HCT116 (cell line): ENCODE data around the gene RAD18.

Experiments used
- EGR1 ChIP-seq: IDR thresholded peaks from 2 replicates; pipeline ENCODE4 v1.6.1; 2012; ENCODE audit warnings: low read depth
- EZH2 ChIP-seq: fragments of 200-600 bp; sonication (generic); IDR thresholded peaks from 2 replicates; pipeline ENCODE4 v1.6.1; 2017; ENCODE audit warnings: antibody characterized with exemption, mixed run types
- EZH2phosphoT487 ChIP-seq: fragments of 200-600 bp; IDR thresholded peaks from 2 replicates; pipeline ENCODE4 v1.6.1; 2018; ENCODE audit warnings: antibody characterized with exemption, borderline replicate concordance
- JUND ChIP-seq: IDR thresholded peaks from 2 replicates; pipeline ENCODE4 v1.6.1; 2012
- MAX ChIP-seq: IDR thresholded peaks from 2 replicates; pipeline ENCODE4 v1.6.1; 2012
- POLR2A ChIP-seq: IDR thresholded peaks from 2 replicates; pipeline ENCODE4 v1.7.0; 2011; ENCODE audit warnings: borderline replicate concordance; ENCODE audit not compliant: insufficient read depth, insufficient read length; ENCODE audit errors: extremely low read depth
- POLR2AphosphoS5 ChIP-seq: IDR thresholded peaks from 2 replicates; pipeline ENCODE4 v1.6.1; 2011; ENCODE audit warnings: mild to moderate bottlenecking, low read depth, low read length, moderate library complexity
- RAD21 ChIP-seq: IDR thresholded peaks from 2 replicates; pipeline ENCODE4 v1.6.1; 2012; ENCODE audit warnings: low read depth, mild to moderate bottlenecking
- REST ChIP-seq: IDR thresholded peaks from 2 replicates; pipeline ENCODE4 v1.6.1; 2012; ENCODE audit warnings: low read depth
- SP1 ChIP-seq: IDR thresholded peaks from 2 replicates; pipeline ENCODE4 v1.6.1; 2012; ENCODE audit warnings: low read depth
- ZFX ChIP-seq: fragments of 450-650 bp; IDR thresholded peaks from 2 replicates; pipeline ENCODE4 v1.6.1; 2017
- ZNF274 ChIP-seq: fragments of 200-500 bp; sonication (Bioruptor generic); IDR thresholded peaks from 2 replicates; pipeline ENCODE4 v1.6.1; 2014; ENCODE audit warnings: mild to moderate bottlenecking, low read depth, low read length, inconsistent platforms
- TF ChIP-seq, protein P1 (sequence below), 3 experiments: fragments of 200-600 bp in 1 of 3; sonication (generic) in 1 of 3; IDR thresholded peaks in 2 of 3; conservative IDR thresholded peaks in 1 of 3; 2 replicates each; pipeline ENCODE4 v1.5.1; 2012 to 2017; ENCODE audit warnings: low read depth in 2 of 3, low read length in 2 of 3, antibody characterized with exemption in 1 of 3, borderline replicate concordance in 1 of 3, control low read depth in 1 of 3, mild to moderate bottlenecking in 1 of 3, mixed read lengths in 1 of 3, mixed run types in 1 of 3, moderate library complexity in 1 of 3; ENCODE audit not compliant: insufficient read depth in 1 of 3

- TF ChIP-seq SP1 (no peak), POLR2AphosphoS5 (no peak), EZH2 (no peak), POLR2A (no peak), RAD21 (no peak), REST (no peak), EGR1 (no peak), MAX (no peak), ZFX (no peak), ZNF274 (no peak), EZH2phosphoT487 (no peak), JUND (no peak)
- TF ChIP-seq, protein P1, sequence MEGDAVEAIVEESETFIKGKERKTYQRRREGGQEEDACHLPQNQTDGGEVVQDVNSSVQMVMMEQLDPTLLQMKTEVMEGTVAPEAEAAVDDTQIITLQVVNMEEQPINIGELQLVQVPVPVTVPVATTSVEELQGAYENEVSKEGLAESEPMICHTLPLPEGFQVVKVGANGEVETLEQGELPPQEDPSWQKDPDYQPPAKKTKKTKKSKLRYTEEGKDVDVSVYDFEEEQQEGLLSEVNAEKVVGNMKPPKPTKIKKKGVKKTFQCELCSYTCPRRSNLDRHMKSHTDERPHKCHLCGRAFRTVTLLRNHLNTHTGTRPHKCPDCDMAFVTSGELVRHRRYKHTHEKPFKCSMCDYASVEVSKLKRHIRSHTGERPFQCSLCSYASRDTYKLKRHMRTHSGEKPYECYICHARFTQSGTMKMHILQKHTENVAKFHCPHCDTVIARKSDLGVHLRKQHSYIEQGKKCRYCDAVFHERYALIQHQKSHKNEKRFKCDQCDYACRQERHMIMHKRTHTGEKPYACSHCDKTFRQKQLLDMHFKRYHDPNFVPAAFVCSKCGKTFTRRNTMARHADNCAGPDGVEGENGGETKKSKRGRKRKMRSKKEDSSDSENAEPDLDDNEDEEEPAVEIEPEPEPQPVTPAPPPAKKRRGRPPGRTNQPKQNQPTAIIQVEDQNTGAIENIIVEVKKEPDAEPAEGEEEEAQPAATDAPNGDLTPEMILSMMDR (IDR thresholded peaks at IDR 0.05 in 2 of 3, conservative IDR thresholded peaks at IDR 0.05 in 1 of 3; ENCODE audit: borderline replicate concordance in 1 of 3, insufficient read depth in 1 of 3, low read depth in 2 of 3, low read length in 2 of 3) = no peak
These were observed 25.7 kb upstream of the RAD18 start for GRCh38 chr3:8988791-8989558.
